HG02852 (cell line): ENCODE data around the gene CALM3.
A peak's percentile ranks its signal among the peaks of the same experiment; 100 is the strongest.

Experiments used
- ATAC-seq: cut with Tn5 transposase; IDR thresholded peaks from one replicate; pipeline ENCODE4 v1.9.1; 2021; ENCODE audit warnings: mild to moderate bottlenecking, moderate library complexity; ENCODE audit not compliant: unreplicated experiment

Gene CALM3

DNA sequence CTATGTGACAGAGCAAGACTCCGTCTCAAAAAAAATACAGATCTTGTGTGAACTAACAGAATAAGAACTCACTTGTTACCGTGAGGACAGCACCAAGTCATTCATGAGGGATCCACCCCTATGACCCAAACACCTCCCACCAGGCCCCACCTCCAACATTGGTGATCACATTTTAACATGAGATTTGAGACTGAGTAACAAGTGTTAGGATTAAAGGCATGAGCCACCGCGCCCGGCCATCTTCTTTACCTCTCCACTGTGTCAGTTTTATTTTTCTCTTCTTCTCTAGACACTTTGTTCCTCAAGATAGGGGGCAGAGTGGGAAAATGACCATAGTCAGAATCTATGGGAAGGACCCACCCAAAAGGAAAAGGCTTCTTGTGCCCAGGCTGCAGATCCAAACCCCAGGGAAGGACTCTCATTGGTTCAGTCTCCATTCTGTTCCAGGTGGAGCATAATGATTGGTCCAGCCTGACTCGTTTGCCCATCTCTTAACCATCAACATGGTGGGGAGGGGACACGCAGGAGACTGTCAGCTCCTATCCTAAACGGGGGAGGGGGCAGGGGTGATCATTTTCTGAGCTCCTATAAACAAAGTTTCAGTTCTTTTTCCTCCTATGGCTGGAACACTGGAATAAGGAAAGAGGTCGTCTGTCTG lies 1.3 kb upstream of the CALM3 start:
- no peak for ATAC-seq

DNA sequence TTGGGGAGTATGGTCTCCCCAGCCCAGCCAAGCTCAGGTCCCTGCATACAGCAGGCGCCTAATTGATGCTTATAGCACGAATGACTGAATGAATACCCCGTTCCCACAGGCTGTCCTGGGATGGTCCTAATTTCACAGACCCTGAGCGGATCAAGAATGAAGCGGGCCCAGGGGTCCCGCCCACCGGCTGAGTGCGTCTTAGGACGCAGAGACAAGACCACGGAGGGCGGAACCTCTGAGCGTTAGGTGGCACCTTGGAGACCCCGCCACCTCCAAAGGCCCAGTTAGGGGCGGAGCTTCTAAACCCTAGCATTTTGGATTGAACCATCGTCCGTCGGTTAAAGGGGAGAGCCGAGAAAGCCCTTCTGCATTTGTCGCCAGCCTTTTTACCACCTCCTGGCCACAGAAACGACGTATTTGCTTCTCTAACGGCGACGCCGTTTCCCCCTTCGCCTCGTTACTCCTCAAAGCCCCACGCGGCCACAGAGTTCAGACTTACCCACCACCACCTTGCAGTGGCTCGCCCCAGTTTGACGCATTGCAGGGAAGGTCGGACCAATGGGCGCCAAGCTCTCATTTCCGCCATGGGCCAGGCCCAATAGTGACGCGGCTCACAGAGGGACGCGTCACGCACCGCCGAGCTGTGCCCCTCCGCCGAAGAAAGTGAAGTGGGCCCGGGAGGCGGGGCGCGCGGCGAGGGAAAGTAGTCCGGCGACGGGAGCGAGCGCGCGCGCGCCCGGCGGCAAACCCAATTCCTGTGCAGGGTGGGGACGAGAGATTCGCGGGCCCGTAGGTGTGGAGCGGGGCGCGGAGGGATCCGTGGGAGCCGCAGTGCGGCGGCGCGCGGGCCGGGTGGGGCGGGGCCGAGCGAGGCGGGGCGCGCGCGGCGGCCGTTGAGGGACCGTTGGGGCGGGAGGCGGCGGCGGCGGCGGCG lies 479 bp upstream of the CALM3 start:
- ATAC-seq: peak; percentile 72

DNA sequence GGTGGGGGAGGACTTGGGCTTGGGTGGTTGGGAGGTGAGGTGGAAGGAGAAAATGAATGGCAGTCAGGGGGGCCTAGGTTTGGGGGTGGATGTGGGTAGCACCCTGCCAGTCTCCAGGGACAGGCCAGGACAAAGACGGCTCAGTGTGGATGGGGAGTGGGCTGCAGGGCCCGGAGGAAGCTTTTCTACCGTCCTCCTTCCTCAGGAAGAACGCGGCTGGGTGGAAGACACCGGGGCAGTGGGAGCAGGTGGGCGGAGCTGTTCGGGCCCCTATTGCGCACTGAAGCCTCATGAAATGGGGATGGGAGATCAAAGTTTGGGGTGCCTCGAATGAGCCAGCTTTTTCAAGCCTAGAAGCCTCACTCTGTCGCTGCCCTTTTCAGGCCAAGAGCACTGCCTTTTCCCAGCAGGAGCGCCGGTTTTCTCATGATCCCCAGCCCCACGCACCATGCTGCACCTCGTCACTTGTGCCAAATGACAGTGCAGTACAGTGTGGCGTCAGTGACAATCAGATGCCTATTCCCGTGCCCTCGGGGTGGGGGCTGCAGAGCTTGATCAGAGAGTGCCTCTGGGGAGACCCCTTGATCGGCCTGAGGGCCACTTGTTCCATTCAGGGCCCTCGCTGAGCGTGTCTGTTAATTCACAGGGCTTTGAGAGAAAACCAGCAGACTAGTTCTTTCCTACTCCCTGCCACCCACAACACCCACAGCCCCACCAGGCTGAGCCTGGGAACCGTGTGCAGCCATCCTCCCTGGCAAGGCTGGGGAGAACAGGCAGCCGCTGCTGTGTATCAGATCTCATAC lies 1.5 kb downstream of the CALM3 start:
- ATAC-seq: no peak

DNA sequence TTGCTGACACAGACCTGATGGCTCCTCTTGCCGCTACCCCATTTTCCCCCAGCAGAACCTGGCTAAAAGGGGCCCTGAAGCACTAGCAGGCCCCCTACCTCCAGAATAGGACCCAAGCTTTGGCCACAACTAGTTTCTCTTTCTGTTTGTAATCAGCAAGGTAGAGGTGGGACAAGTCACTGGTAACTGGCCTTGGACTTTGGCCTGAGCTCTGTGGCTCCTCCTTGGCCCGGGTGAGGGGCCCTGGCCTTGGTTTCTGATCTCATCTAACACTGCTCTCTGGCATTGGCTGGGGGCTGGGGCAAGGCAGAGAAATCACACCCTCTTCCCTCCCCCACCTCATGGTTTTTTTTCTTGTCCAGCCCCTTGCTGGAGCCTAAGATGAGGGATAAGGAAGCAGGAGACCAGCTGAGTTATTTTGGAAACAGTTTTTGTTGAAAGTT lies 2.1 kb downstream of the CALM3 start:
- ATAC-seq: no peak

DNA sequence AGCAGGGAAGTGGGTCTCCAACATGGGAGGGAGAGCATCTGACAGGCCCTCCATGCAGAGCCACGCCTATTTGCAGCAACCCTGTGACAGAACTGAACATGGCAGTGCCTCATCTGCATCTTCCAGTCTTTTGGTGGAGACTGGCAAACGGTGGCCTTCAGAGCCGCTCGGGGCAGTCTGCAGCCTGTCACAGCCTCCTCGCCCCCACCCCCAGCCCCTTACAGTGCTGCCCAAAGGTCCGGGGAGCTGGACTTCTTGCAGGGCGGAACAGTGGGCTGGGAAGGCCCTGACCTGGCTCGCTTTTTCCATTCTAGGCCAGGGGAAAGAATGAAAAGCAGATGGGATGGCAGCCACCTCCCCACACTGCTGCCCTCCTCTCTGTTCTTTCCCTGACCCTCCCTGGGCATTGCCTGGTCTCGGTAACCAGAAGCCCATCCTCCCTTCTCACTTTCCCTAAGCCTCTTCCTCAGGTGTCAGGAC lies 2.7 kb downstream of the CALM3 start:
- no peak for ATAC-seq

DNA sequence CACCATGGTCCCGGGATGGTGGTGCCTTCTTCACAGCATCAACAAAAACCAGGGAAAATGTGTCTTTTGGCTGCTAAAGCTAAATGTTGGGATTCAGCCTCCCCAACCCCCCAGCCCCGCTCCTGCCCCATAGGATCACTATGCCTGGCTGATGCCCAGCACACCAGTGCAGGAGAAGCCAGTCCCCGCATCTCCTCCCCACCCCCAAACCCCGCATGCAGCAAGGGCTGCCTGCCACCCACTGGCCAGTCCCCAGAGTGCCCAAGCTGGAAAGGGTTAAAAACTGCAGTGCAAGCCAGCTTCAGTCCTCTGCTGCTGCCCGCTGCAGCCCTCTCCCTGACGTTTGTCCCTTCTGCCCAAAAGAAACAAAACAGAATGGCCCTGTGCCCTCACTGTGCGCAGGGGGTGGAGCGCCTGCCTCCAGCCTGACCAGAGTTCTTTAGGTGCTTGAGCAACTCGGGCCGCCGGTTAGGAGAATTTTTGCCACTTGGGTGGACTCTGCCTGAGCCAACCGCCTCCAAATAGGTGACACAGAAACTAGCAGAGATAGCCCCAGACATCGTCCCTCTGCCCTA lies 3.7 kb downstream of the CALM3 start:
- ATAC-seq: no peak

DNA sequence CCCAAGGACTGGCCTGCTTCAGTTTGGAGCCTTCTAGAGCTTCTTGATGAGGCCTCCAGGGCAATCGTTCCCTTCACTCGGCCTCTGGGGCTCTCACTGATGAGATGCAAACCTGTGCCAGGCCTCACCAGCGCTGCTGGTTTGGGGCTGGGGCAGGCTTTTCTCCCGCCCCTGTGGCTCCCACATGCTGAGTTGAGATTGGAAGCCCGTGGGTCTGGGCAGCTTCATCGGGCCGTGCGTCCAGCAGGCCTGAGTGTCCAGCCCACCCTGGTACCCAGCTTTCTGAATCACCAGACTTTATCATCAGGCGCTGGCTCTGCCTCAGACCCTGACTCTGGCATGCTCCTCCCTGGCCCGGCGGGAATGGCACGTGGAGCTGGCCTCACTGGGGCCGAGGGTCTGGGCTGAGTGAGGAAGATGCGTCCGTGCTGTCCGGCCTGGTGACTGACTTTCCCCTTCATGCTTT lies 4.3 kb downstream of the CALM3 start:
- ATAC-seq: no peak

DNA sequence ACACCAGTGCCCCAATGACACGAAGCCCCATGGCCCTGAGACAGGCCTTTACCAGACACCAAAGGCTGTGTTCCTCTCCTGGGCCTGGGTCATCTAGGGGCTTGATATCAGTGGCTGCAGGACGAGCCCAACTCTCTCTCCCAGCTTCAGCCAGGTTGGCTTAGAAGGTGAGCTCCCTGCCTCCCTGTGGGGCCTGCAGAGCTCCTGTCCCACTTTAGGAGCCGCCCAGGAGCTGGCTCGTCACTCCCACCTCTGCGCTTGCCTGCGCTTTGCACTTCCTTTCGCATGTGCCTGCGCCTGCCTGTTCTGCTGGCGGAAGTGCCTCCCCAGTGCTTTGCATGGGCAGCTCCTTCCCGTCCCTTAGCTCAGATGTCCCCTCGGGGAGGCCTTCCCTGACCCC lies 4.9 kb downstream of the CALM3 start:
- no peak for ATAC-seq

DNA sequence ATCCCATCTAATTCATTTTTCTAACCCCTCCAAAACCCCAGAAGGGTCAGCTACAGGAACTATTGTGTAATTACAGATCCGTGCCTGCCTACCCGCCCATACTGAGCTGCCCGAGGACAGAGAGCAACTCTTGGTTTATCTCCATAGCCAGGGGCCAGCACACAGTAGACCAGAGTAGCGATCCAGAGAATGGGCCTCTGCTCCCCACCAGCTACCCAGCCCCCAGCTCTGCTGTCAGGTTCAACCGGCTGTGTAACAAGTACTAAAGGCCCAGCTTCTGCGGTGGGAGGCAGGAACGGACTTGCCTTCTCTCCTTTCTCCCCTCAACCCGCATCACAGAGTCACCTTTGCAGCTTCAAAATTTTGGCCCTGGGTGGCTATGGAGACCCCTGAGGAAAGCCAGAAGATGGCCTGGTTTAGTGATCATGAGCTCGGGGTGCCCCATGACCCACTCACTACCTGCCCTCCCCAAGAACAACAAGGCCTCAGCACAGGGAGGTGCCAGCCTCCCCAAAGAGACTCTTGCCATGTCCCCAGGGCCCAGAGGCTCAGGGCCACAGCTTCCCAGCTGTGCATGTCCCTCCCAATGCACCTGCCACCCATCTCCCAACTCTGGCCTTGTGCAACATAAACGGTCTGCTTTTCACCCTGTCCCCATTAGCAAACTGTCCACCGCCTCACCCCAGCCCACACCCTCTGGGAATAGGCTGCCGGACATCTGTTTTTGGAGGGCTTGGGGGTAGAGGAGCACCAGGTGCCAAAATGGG lies 5.7 kb downstream of the CALM3 start:
- ATAC-seq: no peak

DNA sequence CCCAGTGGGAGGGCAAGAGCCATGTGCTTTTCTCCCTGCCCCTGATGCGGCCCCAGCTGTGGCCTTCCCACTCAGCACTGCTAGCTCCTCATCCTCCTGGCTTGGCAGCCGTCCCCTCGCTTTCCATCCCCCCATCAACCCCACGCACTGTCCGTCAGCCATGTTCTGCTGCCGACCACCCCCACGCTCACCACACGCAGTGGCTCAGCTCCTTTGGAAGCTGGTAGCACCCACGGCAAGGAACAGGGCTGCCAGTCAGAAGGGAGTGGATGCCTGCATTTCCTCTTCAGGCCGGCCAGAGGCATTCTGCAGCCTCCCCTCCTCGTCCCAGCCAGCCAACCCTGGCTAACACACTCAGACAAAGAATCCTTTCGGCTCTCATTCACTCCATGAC lies 6.3 kb downstream of the CALM3 start:
- no peak for ATAC-seq

DNA sequence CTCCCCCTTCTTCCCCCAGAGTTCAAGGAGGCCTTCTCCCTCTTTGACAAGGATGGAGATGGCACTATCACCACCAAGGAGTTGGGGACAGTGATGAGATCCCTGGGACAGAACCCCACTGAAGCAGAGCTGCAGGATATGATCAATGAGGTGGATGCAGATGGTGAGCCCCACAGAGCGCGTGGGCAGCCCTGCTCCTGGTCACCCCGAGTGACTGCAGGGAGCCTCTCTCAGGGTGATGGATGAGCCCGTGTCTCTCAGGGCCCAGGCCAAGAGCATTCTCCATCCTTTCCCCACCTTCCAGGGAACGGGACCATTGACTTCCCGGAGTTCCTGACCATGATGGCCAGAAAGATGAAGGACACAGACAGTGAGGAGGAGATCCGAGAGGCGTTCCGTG lies 7.0 kb downstream of the CALM3 start:
- ATAC-seq: no peak

DNA sequence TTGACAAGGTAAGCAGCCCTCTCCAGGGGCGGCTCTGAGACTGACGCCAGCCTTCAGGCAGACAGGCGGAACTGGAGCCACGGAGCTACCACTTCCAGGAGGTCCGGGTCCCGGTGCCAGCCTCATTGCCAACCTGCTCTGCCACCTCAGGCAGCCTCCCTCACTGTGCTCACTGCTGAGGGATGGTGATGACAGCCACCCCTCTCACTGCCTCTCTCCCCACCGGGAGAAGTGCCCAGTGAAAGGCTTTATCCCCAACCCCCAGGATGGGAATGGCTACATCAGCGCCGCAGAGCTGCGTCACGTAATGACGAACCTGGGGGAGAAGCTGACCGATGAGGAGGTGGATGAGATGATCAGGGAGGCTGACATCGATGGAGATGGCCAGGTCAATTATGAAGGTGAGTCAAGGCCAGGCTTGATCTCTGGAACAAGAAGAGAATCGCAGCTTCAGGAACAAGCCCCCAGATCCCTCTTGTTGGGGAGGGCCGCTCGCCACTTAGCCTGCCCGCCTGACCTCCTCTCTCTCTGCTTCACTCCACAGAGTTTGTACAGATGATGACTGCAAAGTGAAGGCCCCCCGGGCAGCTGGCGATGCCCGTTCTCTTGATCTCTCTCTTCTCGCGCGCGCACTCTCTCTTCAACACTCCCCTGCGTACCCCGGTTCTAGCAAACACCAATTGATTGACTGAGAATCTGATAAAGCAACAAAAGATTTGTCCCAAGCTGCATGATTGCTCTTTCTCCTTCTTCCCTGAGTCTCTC lies 7.6 kb downstream of the CALM3 start:
- ATAC-seq: no peak

DNA sequence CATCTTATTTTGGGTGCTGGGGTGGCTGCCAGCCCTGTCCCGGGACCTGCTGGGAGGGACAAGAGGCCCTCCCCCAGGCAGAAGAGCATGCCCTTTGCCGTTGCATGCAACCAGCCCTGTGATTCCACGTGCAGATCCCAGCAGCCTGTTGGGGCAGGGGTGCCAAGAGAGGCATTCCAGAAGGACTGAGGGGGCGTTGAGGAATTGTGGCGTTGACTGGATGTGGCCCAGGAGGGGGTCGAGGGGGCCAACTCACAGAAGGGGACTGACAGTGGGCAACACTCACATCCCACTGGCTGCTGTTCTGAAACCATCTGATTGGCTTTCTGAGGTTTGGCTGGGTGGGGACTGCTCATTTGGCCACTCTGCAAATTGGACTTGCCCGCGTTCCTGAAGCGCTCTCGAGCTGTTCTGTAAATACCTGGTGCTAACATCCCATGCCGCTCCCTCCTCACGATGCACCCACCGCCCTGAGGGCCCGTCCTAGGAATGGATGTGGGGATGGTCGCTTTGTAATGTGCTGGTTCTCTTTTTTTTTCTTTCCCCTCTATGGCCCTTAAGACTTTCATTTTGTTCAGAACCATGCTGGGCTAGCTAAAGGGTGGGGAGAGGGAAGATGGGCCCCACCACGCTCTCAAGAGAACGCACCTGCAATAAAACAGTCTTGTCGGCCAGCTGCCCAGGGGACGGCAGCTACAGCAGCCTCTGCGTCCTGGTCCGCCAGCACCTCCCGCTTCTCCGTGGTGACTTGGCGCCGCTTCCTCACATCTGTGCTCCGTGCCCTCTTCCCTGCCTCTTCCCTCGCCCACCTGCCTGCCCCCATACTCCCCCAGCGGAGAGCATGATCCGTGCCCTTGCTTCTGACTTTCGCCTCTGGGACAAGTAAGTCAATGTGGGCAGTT lies 8.6 kb downstream of the CALM3 start:
- ATAC-seq: no peak

DNA sequence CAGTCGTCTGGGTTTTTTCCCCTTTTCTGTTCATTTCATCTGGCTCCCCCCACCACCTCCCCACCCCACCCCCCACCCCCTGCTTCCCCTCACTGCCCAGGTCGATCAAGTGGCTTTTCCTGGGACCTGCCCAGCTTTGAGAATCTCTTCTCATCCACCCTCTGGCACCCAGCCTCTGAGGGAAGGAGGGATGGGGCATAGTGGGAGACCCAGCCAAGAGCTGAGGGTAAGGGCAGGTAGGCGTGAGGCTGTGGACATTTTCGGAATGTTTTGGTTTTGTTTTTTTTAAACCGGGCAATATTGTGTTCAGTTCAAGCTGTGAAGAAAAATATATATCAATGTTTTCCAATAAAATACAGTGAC lies 9.3 kb downstream of the CALM3 start:
- ATAC-seq: no peak

DNA sequence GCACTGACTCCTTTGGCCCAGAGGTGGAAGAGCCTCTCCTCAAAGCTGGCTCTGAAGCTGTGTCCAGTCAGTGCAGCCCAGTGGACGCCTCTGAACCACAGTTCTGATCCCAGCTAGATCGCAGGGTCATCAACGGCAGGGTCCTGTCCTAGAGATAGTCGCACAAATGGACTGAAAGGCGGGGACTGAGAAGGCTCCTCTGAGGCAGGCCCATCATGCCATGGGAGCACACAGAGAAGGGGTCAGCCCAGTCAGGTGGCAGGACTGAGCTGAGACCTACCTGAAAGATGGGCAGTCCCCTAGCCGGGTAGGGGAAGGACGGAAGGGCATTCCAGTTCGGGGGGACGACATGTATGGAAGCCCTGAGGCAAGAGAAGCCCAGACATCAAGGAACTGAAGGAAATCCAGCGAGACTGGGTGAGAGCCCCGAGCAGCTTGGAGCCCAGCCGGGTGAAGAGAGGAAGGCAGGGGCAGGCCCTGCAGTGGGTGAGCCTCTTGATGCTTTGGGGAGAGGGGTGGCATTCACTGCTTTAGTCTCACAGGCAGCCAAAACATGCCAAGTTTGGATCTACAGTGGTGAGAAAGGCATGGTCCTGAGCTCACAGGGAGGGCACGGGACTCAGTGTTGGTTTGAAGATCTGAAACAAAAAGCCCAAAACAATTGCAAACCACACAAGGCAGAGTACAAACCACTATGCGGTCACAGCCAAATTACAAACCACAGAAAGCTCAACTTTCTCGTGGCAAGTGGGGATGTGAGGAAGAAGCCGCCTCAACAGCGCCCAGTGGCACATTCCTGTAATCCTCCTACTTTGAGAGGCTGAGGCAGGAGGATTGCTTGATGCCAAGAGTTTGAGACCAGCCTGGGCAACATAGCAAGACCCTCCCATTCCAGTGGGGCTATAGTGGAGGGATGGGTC lies 10.0 kb downstream of the CALM3 start:
- ATAC-seq: no peak

DNA sequence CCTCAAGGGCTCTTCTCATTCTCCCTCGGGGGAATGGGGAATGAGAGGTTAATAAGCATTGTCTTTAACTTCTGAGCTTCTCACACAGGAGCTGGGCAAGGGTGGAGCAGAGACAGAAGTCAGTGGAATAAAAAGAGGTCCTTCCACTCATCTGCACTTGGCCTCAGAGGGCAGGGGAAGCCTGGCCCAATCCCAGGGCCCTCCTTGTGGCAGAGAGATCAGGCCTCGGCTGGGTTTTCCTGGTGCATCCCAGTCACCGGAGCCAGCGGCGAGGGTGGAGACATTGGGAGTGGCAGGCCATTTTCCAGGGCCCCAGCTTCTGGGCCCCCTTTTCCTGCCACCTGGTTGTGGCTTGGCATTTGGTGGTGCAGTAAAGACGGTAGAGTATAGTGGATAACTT lies 10.6 kb downstream of the CALM3 start:
- ATAC-seq: no peak

DNA sequence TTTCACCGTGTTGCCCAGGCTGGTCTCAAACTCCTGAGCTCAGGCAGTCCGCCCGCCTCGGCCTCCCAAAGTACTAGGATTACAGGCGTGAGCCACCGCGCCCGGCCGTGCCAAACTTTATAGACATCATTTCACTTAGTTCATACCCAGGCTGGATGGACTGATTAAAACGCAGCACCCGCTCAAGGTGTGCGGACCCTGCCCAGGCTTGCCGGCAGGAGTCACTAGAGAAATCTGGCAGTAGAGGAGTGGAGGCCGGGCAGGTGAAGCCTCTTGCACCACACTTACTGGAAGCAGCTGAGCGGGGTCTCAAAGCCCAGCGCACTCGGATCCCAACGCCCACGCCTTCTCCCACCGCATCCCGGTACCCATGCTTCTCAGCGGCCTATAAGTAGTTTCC lies 12.4 kb downstream of the CALM3 start:
- no peak for ATAC-seq
